Fibroblast of the conjunctiva (primary cell): ENCODE results near the gene BRAF.
"Not testable (repeated sequence)": the region's sequence is repeated elsewhere in the genome, so short reads cannot be mapped to it uniquely, and the experiment has no call there.

Experiments
- DNase-seq: peaks from one replicate; pipeline ENCODE4 v3.0.0-alpha.2; 2010; ENCODE audit warnings: low read depth

Gene BRAF

DNA sequence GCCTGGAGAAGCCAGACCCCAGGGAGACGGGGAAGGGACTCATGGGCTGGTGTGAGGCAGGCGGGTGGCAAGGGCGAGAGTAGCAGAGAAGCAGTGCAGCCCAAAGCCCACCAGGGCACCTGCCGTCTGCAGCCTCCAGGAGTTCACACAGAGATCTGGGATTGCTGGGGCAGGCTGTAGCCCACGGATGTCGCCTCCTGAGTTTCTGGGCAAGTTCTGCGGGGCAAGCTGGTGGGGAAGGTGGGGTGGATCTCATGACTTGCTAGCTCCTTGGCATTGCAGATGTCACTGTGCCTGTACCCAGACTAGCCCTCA is 246.0 kb downstream of the BRAF start:
- no peak for DNase-seq

DNA sequence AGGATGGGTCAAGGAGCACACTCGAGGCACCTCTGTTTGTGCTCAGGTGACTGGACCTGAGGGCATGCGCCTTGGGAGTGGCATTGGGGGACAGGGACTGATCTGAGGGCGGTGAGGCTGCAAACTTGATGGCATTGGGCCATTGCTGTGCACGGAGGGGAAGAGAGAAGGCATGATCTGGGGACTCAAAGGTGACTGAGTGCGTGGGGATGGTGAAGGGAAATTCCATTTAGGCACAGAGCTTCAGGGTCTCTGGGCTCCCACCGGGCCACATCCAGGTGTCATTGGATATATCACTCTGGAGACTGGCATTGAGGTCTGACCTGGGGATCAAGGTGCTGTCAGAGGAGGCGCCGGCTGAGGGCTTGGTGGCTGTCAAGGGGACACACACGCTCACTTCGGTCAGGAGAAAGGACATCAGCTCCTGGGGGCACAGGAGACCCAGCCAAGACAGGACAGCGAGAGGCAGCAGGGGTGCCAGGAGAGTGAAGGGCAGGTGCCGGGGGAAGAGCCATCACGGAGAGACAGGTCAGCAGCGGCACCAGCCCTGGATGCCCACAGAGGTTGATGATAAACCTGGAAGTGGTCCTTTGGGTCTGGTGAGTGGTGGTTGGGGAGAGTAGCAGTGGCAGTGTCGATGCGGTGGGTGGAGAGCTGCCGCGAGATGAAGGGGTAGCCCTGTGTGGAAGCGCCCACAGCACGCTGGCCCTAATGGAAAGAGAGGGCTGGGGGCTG is 246.5 kb downstream of the BRAF start:
- DNase-seq = no peak

DNA sequence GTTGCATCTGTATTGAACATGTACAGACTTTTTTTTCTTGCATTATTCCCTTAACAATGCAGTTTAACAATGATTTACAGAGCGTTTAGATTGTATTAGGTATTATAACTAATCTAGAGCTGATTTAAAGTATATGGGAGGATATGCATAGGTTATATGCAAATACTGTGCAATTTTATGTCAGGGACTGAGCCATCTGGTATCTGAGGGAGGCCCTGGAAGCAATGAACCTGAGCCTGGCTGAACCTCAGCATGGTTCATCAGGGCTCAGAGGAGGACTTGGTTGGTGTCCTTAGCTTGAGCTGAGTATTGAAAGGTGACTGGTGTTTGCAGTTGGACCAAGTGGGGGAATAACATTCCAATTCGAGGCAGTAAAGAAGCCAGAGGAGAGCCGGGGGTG is 247.2 kb downstream of the BRAF start:
- no peak for DNase-seq

DNA sequence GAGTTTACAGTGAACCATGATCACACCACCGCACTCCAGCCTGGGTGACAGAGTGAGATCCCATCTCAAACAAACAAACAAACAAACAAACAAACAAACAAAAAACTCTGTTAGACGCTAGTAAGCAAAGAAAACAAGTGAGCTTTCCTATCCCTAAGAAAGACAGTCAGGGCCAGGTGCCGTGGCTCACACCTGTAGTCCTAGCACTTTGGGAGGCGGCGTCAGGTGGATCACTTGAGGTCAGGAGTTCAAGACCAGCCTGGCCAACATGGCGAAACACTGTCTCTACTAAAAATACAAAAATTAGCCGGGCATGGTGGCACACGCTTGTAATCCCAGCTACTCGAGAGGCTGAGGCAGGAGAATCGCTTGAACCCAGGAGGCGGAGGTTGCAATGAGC is 247.8 kb downstream of the BRAF start:
- DNase-seq = not testable (repeated sequence)

DNA sequence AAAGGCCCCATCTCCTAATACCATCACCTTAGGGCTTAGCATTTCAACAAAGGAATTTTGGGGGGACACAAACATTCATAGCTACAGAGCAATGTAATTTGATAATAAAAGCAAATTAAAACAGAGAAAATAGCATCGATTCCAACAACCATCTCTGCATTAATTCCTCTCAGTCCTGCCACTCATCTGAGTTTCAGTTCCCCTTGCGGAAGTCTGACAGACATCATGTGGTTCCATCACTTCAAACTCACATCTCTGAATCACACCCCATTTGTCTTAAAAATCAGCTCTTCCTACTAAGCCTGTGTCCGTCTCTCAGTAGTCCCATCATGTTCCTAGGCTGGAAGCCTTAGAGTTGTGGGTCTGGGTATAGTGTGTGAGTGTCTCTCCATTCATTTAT is 248.4 kb downstream of the BRAF start:
- DNase-seq = no peak

DNA sequence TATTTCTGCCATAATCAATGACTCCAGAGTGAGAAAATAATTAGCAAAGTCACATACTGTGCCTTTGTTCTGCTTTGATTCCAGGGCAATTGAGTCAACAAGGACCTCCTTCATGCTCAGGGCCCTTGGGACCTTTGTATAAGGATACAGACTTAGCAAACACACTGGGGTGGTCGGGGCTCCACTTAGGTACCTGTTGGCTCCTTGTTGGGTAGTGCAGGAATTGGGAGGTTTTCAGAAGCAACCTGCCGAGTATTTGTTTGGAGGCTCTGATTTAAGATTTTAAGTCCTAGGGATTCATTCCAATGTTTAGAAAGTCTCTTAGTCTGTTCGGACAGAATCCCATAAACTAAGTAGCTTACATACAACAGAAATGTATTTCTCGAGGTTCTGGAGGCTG is 249.0 kb downstream of the BRAF start:
- DNase-seq = no peak

DNA sequence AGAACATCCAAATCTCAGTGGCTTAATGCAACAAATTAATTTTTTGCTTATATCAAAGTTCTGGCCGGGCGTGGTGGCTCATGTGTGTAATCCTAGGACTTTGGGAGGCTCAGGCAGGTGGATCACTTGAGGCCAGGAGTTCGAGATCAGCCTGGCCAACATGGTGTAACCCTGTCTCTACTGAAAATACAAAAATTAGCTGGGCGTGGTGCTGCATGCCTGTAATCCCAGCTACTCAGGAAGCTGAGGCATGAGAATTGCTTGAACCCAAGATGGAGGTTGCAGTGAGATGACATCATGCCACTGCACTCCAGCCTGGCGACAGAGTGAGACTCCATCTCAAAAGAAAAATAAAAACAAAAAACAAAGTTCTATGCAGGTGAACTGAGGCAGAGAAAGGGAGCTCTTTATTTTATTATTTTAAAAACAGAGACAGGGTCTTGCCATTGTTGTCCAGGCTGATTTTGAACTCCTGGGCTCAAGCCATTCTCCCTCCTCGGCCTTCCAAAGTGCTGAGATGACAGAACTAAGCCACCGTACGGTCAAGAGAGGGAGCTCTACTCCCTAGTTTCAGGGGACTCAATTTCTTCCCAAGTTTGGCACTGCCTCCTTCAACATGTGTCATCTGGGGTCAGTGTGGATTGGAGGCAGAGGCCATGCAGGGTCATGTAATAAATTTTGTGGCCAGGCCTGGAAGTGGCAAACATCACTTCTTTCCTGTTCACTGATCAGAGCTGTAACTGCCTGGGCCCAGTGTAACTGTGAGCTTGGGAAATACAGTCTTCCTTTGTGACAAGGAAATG is 249.6 kb downstream of the BRAF start:
- DNase-seq = peak; percentile 61

DNA sequence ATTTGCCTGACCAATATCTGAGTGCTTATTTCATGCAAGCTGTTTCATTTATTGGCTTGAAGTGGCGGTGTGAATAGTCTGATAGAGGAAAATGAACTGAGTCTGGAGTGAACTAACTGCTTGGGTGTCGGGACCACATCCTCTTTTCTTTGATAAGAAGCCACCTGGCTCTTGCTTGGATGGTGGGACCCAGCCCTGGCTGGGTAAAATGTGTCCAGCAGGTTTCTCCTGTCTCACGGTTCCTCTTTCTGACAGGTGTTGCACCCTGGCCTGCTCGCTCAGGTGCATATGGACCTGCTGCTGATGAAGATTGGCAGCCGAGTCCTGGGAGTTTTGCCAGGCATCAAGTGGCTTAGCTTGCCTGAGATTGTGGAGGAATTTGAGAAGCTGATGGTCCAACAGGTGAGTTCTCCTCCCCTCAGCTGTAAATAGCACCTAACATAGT is 250.4 kb downstream of the BRAF start:
- no peak for DNase-seq

DNA sequence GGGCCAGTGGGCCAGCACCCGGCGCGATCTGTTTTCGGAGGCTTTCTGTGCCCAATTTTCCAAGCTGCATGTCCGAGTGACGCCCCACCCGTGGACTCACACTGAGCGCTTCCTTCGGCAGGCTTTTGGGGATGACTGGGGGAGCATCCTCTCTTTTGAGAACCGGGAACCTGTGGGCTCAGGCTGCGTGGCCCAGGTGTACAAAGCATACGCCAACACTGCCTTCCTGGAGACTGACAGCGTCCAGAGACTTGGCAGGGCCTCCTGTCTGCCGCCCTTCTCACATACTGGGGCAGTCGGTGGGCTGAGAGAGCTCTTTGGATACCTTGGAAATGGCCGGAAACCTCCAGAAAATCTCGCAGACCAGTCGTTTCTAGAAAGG is 251.0 kb downstream of the BRAF start:
- DNase-seq = no peak

DNA sequence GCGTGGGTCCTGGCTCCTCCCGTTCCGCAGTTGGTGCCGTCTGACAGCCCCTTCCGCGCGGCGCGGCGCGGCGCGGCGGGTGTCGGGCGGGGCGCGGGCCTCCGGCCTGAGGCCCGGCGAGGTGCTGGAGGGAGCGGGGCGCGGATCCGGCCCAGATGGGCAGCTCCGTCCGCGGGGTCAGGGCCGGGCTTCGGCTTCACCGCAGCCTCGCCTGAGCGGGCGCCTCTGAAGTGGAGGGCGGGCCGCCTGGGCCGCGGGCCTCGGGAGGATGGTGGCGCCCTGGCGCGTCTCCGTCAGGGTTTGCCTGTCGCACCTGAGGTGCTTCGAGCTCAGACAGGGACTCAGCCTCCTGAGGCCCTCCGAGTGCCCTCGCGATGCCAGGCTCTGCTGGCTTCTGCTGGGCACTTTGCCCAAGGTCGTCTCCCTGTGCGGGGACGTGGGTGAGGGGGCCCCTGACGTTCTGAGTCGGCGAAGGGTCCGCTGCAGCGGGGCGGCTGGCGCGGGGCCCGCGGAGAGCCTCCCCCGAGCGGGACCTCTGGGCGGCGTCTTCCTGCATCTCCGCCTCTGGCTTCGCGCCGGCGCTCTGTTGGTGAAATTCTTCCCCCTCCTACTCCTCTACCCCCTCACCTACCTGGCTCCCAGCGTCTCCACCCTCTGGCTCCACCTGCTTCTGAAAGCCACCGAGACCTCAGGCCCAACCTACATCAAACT is 251.5 kb downstream of the BRAF start:
- DNase-seq = no peak

DNA sequence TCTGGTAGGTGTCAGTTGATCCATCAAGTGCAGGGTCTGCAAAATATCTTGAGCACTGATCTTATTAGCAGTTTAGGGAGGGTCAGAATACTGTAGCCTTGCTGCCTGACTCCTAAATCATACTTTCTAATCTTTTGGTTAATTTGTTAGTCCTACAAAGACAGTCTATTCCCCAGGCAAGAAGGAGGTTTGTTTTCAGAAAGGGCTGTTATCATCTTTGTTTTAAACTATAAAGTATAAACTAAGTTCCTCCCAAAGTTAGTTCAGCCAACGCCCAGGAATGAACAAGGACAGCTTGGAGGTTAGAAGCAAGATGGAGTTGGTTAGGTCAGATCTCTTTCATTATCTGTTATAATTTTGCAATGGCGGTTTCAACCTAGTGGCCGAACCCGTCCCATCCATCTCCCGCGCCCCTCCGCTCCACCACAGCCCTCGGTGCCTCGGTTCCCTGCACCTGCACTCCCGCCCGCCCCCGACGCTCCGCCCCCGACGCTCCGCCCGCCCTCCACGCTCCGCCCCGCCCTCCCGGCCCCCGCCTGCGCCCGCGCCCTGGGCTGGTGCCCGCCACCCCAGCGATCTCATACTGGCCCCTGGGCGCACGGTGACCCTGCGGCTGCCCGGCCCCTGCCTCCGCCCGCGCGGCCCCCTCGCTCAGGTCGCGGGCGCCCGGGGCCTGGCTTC is 252.2 kb downstream of the BRAF start, which contains the start of gene ADCK2:
Gene ADCK2, plus strand, starts transcription at position 564 of the 681 bp plus-strand sequence. CDS start 386 bp downstream, outside the sequence.
- DNase-seq = no peak

DNA sequence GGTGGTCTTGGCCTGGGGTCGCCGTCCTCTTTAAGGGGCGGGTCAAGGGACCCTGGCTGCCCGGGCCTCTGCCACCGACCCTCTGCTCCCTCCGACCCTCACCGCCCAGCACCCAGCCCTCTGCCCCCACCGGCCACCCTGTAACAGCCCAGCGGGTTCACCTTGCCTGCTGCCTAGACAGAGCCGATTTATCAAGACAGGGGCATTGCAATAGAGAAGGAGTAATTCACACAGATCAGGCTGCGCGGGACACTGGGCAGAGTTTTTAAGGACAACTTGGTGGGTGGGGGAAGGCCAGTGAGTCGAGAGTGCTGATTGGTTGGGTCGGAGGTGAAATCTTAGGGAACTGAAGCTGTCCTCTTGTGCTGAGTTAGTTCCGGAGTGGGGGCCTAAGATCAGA is 252.8 kb downstream of the BRAF start:
- DNase-seq = no peak

DNA sequence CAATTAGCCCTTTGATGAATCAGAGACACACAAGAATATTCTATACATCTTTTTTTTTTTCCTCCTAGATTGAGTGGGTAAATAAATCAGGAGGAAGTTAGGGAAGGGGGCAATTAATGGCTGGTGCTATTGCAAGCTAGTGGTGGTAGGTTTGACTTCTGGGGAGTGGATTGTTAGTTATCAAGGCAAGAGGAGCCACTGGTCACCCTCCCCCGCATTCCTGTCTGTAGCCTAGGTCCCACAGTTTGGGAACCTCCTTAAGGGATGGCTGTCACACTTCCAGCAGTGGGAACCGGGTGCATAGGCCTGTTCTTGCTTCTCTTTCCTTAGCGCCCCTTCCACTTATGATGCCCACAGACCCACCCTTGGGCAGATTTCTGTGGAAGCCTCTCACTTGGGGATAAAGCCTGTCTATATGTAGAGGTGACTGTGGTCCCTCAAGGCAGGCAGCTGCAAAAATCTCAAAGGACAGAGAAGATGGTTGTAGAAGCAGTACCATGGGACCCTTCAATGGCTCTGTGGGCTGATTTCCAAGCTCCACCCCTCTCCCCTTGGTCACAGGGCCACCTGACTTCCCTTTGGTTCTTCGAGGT is 254.3 kb downstream of the BRAF start:
- DNase-seq = no peak

DNA sequence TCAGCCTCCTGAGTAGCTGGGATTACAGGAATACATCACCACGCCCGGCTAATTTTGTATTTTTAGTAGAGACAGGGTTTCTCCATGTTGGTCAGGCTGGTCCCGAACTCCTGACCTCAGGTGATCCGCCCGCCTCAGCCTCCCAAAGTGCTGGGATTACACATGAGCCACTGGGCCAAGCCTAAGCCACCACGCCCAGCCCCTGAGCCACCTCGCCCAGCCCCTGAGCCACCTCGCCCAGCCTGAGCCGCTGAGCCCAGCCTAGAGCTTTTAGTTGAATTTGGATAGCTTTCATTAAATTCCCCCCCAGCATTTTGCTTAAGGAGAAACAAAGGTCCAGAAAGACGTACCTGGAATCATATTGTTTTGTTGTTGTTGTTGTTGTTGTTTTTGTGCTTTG is 254.9 kb downstream of the BRAF start:
- not testable (repeated sequence) for DNase-seq

DNA sequence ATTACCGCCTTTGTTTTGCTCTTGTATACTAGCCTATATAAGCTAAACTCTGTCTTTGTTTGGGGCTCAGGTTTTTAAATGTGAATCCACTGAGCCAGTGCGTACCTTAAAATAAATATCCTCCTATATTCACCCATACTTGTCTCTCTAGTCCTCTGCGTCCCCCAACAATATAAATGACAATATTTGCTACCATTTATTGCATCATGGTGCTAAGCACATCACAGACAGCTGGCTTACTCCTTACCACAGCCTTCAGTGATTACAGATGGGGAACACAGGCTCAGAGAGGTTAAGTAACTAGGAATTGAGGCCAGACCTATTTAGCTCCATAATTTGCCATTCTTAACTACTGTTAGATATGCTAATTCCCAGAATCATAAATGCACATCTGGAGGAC is 255.4 kb downstream of the BRAF start:
- no peak for DNase-seq
